Adipose tissue (tissue), 3 donors: ENCODE data around the gene DMKN. TPM values are rescaled to one million over a fixed set of nuclear protein-coding genes. Genes with fewer than 3 reads are reported as not detected.
"Not testable (repeated sequence)": the region's sequence is repeated elsewhere in the genome, so short reads cannot be mapped to it uniquely, and the experiment has no call there.

ENCODE experiments used
- H3K27ac ChIP-seq: one replicate; pipeline ENCODE4 v1.5.1; 2013; ENCODE audit warnings: low read depth, low read length
- WGBS, 3 donors: extraction: QIAGEN DNeasy Blood & Tissue Kit; methylation state at CpG; one replicate each; pipeline ENCODE4 v1.1.7; 2013; 5-methylcytosine and 5-hydroxymethylcytosine counted together
- polyA plus RNA-seq, 3 donors: library from polyadenylated mRNA; stranded (reverse); fragments of 200-250 nt; gene quantifications; one replicate each; pipeline ENCODE4 v1.2.3, GENCODE V29; 2013
- donor health status: healthy with polysubstance abuse.
- donor health status: Bipolar disorder and iron deficiency.
- donor health status: healthy.

The DMKN gene
- polyA plus RNA-seq, 3 donors, result 6.8 to 74.3 (median 15.3) TPM

DNA sequence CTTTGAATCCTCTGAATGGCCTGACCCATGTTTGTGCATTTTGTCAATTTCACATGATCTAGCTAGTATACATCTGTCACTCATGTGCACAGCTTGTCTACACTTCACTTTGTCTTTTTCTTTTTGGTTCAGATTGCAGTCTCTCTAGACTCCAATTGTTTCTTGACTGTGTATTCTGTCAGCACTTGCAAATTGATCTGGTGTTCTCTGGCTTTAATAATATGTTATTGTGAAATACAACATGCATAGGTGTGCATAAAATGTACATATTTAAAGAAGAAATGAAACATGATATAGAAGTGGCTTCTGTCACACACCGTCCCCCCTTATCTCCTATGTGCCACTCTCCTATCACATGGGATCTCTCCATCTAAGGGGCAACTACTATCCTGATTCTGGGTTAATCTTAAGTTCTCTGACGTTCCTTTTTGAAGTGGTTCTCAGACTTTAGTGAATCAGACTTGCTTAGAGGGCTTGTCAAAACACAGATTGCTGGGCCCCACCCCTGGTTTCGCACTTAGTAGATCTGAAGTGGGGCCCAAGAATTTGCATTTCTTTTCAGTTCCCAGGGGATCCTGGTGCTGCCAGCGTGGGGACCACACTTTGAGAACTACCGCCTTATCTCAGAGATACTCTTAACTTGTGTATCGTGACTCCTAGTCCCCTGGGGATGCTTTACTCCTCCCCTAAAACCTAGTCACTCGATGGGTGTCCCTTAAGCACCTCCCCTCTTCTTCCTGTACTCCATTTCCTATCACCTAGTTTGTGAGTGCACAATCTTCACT, 29.0 kb downstream of the DMKN start:
- 66 to 73% (median 70%) methylated on average over 7 of the region's 7 CpGs for WGBS, 3 donors
- no peak overlapping the region for H3K27ac ChIP-seq

DNA sequence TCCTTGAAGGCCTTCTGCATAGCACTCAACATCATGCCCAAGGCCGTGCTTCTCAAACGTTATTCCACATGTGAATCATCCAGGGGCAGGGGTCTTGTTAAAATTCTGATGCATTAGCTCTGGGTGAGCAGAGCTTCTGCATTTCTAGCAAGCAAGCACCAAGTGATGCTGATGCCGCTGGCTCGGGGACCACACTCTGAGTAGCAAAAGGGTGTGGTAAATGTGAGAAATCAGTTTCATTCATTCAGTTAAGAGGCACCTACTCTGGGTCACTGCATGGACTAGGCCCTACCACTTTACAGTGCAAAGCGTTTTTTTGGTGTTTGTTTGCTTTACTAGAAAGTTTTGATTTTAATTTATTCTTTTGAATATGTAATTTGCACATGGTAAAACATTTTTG, 30.4 kb downstream of the DMKN start:
- no peak overlapping the region for H3K27ac ChIP-seq
- WGBS, 3 donors, result 80 to 85% (median 83%) methylated on average over 5 of the region's 5 CpGs

DNA sequence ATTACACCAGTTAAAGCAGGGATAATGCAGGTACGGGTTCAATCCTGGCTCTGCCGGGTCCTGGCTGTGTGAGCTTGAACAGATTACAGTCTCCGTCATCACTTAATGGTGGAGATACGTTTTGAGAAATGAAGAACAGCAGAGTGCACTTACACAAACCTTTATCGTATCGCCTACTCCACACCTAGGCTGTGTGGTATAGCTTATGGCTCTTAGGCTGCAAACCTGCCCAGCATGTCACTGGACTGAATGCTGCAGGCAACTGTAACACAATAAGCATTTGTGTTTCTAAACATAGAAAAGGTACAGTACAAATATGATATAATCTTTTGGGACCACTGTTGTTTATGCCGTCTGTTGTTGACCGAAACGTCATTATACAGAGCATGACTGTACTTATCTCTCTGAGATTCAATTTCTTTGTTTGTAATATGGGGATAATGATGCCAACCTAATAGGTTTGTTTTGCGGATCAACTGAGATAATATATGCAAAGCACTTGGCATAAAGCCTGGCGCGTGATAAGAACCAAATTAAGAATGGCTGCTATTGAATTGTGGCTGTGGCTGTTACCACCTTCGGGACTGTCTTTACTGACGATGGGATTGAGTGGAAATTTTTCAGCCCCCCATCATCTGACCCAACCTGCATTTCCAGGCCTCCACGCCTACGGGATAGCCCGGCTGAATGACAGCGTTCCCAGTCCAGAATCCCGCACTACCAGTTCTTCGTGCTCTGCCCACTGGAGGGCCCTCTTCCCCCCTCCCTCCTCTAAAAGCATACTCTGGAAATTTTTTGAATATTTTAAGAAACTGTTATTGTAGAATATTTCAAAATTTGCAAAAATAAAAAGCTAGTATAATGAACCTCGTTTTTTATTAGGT, 34.4 kb downstream of the DMKN start:
- H3K27ac ChIP-seq, result no peak overlapping the region
- WGBS, 3 donors, result 57 to 85% (median 83%) methylated on average over 21 of the region's 21 CpGs

DNA sequence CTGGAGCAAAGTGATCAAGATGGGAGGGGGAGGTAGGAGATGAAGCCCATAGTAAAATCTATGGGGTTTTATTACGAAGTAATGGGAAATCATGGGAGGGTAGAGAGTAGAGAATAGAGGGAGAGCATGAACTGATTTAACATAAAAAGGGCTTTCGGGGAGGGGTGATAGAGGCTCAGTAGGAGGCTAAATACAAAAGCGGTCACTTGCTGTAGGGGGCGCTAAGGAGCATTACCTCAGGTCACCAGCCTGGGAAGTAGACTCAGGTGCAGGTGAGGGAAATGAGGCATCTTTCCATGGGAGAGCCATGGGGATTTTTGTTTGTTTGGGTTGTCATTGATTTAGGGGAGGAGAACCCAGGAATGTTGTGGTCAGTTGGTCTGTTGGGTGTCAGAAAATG, 37.3 kb downstream of the DMKN start:
- no peak overlapping the region for H3K27ac ChIP-seq
- 57 to 69% (median 59%) methylated on average over 4 of the region's 4 CpGs for WGBS, 3 donors

DNA sequence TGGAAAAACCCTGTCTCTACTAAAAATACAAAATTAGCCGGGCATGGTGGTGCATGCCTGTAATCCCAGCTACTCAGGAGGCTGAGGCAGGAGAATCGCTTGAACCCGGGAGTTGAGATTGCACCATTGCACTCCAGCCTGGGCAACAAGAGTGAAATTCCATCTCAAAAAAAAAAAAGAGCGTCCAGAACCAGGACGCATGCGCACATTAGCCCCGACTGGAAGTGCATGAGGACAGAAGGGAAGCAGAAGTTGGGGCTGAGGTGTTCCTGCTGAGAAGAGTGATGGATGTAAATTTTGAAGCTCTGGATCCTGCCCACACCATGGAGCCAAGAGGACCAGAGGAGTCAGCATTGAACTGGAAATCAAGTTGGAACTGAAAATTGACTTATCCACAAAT, 38.9 kb downstream of the DMKN start:
- 89 to 93% (median 89%) methylated on average over 7 of the region's 7 CpGs for WGBS, 3 donors
- H3K27ac ChIP-seq, result not testable (repeated sequence)

DNA sequence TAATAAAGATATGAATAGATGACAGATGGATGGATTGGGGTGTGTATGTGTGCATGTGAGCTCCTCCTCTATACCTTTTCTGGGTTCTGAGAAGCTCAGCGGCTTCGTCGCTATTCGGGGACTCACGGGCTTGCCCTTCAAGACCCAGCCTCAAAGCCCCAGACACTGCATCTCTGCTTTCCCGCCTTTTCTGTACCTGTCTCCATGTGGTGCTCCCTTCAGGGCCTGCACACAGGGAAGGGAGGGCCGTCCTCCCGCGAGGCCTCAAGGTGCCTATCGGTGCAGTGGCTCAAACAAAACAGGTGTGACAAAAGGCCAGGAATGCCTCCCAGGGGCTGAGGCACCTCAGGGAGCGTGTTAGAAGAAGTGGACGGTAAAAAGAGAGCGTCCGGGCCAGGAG, 39.3 kb downstream of the DMKN start:
- WGBS, 3 donors, result 91 to 95% (median 94%) methylated on average over 14 of the region's 14 CpGs
- H3K27ac ChIP-seq, result no peak overlapping the region

DNA sequence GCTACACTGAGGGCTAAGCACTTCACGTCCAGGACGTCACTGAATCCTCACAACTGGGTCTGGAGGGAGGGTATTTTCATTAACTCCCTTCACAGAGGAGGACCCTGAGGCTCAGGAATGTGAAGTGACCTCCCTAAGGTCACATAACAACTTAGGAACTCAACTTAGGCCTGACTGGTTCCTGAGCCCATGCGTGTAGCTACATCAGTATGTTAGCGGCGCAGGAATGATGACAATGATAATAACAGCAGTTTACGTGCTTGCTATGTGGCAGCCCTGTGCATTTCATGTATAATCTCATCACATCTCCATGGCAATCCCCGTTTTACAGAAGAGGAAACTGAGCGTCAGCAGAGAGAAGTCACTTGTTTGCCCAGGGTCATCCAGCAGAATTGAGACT, 41.5 kb downstream of the DMKN start:
- no peak overlapping the region for H3K27ac ChIP-seq
- WGBS, 3 donors, result 85 to 92% (median 88%) methylated on average over 8 of the region's 8 CpGs

DNA sequence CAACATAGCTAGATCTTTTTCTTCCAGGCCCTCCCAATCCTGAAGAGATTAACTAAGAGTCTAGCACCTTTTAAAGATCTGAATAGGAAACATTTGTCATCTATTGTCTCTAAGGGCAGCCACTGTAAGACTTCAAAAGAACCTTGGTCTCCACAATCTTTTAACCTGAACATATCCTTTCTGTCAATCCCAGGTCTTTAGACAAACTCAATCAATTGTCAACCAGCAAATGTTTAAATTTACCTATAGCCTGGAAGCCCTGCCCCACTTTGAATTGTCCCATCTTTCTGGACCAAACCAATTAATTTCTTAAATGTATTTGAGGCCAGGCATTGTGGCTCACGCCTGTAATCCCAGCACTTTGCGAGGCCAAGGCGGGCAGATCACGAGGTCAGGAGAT, 42.4 kb downstream of the DMKN start:
- 94 to 96% (median 95%) methylated on average over 4 of the region's 4 CpGs for WGBS, 3 donors
- H3K27ac ChIP-seq, result not testable (repeated sequence)

DNA sequence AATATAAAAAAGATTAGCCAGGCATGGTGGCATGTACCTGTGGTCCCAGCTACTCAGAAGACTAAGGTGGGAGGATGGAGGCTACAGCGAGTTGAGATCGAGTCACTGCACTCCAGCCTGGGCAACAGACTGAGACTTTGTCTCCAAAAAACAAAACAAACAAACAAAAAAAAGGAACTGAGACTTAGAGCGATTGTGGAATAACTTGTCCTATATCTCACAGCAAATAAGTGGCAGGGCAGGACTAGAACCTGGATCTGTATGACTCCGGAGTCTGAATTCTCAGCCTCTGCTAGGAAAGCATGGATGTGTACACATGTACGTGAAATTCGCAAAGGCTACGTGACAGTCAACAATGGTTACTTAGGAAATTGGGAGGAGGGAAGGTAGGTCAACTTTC, 43.3 kb downstream of the DMKN start:
- 89 to 93% (median 91%) methylated on average over 7 of the region's 7 CpGs for WGBS, 3 donors
- H3K27ac ChIP-seq, result no peak overlapping the region

DNA sequence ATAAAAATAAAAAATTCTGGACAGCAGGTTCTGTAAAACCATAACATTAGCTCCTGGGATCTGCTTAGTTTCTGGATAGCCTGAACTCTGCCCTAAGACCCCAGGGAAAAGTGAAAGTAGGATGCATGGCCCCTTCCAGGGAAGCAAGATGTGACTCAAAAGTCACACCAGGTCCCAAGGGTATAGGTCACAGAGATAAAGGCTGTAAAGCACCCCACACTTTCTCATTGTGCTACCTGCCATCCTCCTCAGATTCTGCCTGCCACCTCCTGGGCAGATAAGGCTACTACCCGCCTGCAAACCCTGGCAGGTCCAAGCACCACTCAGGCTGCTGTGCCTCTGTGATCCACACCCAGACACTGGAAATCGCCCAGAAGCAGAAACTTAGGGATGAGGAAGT, 44.8 kb downstream of the DMKN start:
- 5 to 16% (median 15%) methylated on average over 2 of the region's 2 CpGs for WGBS, 3 donors
- H3K27ac ChIP-seq, result no peak overlapping the region

DNA sequence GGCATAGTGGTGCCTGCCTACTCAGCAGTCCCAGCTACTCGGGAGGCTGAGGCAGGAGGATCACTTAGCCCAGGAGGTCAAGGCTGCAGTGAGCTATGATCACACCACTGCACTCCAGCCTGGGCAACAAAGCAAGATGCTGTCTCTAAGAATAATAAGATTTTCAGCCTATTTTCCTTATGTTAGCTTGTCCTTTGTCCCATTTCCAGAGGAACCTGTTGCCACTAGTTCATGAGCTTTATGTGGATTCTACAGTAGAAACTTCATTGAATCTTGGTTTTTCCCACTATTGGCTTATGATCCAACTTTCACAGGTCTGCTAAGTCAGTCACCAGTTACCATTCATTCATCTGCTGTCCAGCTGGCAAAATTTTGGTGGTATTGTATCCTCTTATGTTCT, 47.2 kb downstream of the DMKN start:
- H3K27ac ChIP-seq, result no peak overlapping the region
- 84 to 92% (median 86%) methylated on average over 1 of the region's 1 CpG for WGBS, 3 donors

DNA sequence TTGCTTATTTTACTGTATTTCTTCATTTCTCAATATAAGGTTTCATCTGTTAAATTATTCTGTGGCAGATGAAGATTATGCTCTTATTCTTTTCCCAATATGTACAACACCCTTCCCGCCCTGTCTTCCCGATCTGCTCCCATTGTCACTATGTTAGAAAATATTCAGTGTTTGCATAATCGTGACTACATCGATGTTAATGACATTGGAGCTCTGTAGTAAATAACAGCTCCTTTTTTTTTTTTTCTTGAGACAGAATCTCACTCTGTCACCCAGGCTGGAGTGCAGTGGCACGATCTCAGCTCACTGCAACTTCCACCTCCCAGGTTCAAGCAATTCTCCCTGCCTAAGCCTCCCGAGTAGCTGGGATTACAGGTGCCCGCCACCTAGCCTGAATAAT, 50.5 kb downstream of the DMKN start:
- H3K27ac ChIP-seq, result not testable (repeated sequence)
- WGBS, 3 donors, result 39 to 75% (median 55%) methylated on average over 7 of the region's 7 CpGs

DNA sequence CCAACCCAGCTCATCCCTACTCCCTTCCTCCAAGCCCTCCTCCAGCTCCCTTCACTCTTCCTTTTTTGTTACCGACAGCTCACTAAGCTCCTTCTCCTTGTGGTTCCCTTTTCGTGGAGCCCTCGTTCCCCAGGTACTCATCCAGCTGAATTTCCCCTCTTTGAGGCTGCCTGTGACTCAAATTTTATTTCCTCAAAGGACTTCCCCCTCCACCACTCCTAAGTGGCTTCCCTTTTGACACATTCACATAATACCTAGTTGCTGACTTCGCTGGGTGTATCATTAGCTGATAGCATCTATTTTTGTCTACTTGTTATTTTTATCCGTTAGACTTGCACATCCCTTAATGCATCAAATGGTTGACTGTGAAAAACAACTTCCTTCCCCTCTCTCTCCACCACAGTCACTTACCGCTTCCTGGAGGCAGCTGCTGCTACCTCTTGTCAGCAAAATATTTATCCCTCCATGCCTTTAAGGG, 50.9 kb downstream of the DMKN start:
- WGBS, 3 donors, result 16 to 58% (median 26%) methylated on average over 6 of the region's 6 CpGs
- H3K27ac ChIP-seq, result no peak overlapping the region

DNA sequence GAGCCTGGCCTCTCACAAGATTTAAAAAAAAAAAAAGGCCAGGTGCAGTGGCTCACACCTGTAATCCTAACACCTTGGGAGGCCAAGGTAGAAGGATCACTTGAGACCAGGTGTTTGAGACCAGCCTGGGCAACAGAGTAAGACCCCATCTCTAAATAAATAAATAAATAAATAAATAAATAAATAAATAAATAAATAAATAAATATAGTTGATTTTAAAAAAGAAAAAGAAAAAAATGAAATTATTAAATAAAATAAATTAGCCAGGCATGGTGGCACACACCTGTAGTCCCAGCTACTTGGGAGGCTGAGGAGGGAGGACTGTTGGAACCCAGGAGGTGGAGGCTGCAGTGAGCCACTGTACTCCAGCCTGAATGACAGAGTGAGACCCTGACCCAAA, 51.7 kb downstream of the DMKN start:
- H3K27ac ChIP-seq, result not testable (repeated sequence)

DNA sequence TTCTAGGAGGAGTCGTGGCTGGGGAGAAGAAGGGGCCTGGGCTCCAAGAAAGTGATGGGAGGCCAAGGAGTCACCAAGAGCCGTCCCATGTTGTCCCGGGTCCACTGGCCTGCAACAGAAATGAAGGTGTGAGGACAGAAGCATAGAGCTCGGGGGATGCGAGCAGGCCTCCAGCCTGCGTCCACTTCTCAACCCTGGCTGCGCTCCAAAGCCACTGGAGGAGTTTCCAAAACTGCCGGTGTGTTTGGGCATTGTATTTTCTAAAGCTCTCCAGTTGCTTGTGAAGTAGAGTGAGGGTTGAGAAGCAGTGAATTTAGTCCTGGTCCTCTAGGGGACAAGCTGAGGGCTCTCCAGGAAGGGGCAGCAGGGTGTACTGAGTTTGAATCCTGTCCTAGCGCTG, 52.4 kb downstream of the DMKN start:
- WGBS, 3 donors, result 68 to 84% (median 72%) methylated on average over 9 of the region's 9 CpGs

DNA sequence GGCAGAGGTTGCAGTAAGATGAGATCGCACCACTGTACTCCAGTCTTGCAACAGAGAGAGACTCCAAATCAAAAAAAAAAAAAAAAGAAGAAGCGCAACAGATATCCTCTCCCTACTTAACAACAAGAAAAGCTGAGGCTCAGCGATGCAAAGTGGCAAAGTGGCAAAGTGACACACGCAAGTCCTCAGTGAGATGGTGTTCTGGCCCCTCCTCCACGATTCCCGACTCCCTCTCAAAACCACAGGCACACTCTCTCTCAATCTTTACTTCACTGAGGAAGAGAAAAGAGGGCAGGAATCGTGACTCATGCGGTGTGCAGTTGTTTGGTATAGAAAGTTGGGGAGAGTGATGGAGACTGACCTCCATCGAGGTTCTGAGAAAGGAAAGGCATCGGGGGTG, 52.8 kb downstream of the DMKN start:
- H3K27ac ChIP-seq, result no peak overlapping the region
- WGBS, 3 donors, result 68 to 92% (median 69%) methylated on average over 10 of the region's 10 CpGs

More for the DNA sequence above, 52.4 kb downstream of the DMKN start:
- H3K27ac ChIP-seq, result no peak overlapping the region

DNA sequence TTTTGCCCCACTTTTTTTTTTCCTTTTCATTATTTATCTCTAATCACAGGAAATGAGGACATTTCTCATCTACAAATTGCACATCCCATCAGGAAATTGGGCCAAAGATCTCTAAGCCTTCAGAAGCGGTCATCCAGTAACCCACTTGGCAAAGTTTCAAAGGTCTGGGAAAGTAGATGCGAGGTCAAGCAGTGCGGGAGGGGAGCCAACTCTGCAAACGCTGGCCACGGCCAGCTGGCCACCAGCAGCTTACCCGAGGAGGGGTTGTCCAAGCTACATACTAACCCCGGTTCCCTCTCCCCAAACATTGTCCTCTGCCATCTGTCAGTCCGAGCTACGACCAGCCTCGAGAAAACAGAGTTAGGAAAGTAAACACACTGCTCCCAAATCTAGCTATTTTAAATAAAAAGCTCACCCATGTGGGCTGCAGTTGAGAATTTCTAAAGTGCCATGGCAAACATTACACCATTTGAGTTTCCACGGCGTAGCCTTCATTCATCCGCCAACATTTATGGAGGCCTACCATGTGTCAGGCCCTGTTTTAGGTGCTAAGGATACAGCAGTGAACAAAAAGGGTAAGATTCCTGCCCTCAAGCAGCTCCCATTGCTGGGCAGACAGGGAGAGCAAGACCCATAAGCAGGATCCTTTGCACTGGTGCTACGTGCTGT, 53.9 kb downstream of the DMKN start:
- 19 to 30% (median 29%) methylated on average over 14 of the region's 14 CpGs for WGBS, 3 donors
- H3K27ac ChIP-seq, result no peak overlapping the region

DNA sequence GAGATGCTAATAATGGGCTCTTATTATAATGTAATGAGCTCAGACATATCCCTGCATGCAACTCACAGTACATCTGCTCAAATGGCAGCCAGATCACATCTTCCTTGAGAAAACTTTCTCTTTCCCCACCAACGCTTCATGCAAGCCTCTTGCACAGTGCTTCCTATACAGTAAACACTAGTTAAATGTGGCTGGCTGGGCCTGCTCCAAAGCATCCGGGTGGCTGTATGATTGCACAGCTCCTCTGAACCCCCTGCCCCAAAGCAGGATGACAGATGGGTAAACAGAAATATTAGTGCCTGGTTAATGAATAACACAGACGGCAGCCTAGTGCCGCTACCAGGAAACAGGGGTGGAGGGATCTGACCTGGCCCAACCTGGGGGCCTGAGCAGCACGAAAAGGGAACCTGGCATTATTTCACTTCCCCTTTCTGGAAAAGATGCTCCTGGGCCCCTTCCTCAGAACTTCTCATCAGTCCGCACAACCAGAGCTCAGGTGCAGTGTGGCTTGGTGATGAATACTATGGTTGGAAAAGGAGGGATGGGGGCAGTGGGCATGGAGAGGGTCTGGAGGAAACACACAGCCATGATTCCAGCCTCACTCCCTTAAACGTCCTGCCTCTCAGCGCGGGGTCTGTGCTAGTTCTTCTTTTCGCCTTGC, 54.6 kb downstream of the DMKN start:
- peak overlapping the region; percentile 13 for H3K27ac ChIP-seq
- 11 to 19% (median 14%) methylated on average over 10 of the region's 10 CpGs for WGBS, 3 donors

DNA sequence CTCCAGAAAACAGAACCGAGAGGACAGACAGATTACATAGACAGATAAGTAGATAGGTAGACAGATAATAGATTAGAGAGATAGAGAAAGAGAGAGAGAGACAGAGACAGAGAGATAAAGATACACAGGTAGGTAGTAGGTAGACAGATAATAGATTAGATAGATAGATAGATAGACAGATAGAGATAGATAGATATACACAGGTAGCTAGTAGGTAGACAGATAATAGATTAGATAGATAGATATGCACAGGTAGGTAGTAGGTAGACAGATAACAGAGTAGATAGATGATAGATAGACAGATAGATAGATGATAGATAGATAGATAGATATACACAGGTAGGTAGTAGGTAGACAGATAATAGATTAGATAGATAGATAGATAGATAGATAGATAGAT, 55.3 kb downstream of the DMKN start:
- no peak overlapping the region for H3K27ac ChIP-seq
- WGBS, 3 donors, result 57 to 83% (median 75%) methylated on average over 1 of the region's 1 CpG
